Heart left ventricle (tissue), 13 donors: ENCODE measurements around the gene NTRK2.

Experiments used
- POLR2A ChIP-seq, 2 donors: fragments of 450-650 bp; IDR thresholded peaks; one replicate each; pipeline ENCODE4 v1.6.1; 2017; ENCODE audit warnings: antibody characterized with exemption in 2 of 2, mild to moderate bottlenecking in 2 of 2, moderate library complexity in 2 of 2
- TF ChIP-seq, protein P1 (sequence below), 12 donors: fragments of 200-600 bp; sonication (generic) in 4 of 12; IDR thresholded peaks; one replicate each; pipeline versions ENCODE4 v1.5.0 to v1.8.0; 2018 to 2022; ENCODE audit warnings: antibody characterized with exemption in 12 of 12, mild to moderate bottlenecking in 5 of 12
- donor health status: ischemic (EF 13 %, LVEDD 7.1; RV severe dilation, severe dysfunction).
- donor health status: DM: no; HTN: yes; CAD: no.
- donor health status: DM: no; HTN: no; CAD: no.
- donor health status: ischemic (EF 25% LVEDD 6.9; RV normal size, moderate dysfunction).
- donor health status: ischemic (EF 25% LVEDD 5.7; RV mildly dilated, moderate dysfunction).
- donor health status: ischemic (EF 35%, LVEDD 5.7; RV mildly dilated, moderate dysfunction).
- donor health status: nonischemic (EF 11% LVEDD 7.7; RV severe dilation, severe dysfunction).
- donor health status: DM: yes; HTN: yes; CAD: no.
- donor health status: PGD.
- donor health status: ischemic (EF 29% LVEDD 5.4; RV normal size, mild dysfunction).
- donor health status: nonischemic (EF 23%, LVEDD 6.1; RV moderate dilation, normal function).

DNA sequence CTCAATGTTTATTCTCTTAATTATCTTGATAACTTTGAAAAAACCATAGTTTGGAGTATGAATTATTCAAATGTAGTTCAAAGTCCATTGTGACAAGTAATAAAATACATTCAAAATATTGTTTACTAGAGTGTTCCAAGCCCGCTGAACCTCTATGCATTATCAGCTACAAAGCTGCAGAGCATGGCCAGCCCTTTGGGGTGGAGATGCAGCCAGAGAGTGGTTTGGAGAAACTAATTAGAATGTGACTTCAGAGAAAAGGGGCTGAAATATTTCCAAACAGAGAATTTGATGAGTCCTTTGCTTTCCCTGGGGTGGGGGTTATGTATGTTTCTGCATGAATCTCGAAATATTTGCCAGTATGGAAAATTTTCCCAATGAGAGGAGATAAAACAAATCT lies 211.3 kb downstream of the NTRK2 start:
- TF ChIP-seq POLR2A (IDR thresholded peaks at IDR 0.05): no peak
- TF ChIP-seq, protein P1, sequence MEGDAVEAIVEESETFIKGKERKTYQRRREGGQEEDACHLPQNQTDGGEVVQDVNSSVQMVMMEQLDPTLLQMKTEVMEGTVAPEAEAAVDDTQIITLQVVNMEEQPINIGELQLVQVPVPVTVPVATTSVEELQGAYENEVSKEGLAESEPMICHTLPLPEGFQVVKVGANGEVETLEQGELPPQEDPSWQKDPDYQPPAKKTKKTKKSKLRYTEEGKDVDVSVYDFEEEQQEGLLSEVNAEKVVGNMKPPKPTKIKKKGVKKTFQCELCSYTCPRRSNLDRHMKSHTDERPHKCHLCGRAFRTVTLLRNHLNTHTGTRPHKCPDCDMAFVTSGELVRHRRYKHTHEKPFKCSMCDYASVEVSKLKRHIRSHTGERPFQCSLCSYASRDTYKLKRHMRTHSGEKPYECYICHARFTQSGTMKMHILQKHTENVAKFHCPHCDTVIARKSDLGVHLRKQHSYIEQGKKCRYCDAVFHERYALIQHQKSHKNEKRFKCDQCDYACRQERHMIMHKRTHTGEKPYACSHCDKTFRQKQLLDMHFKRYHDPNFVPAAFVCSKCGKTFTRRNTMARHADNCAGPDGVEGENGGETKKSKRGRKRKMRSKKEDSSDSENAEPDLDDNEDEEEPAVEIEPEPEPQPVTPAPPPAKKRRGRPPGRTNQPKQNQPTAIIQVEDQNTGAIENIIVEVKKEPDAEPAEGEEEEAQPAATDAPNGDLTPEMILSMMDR (IDR thresholded peaks at IDR 0.05): no peak
